Occipital lobe (tissue), 2 donors: ENCODE data around the gene CD59. TPM values are rescaled to one million over a fixed set of nuclear protein-coding genes. Genes with fewer than 3 reads are reported as not detected.

ENCODE experiments used
- DNase-seq: peaks from one replicate; lab custom pipeline; 2025; lab: John Stamatoyannopoulos, UW
- total RNA-seq: library from RNA; depleted of rRNA; stranded (reverse); fragments of >200 nt; gene quantifications from one replicate; pipeline ENCODE4 v1.2.3, GENCODE V29; 2014

Gene CD59
- total RNA-seq = 42.7 TPM

GRCh38 chr11:33736148-33736812, at the start of gene CD59:
CD59 (minus strand) TSS chr11:33736423; CDS start chr11:33722445, 13,978 bp downstream.
- peak; percentile 88 for DNase-seq

DNA sequence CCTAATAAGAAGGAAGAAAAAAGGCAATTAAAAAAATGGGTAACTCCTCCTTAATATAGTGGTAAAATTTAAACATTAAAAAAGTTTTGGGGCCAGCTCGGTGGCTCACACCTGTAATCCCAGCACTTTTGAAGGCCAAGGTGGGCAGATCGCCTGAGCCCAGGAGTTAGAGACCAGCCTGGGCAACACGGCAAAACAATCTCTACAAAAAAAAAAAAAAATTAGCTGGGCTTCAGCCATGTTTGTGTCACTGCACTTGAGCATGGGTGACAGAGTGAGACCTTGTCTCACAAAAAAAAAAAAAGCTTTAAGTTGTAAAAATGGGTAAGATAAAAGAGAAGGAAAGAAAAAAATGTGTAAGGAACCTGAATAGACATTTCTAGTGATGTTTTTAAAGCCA, 49.4 kb upstream of the CD59 start:
- no peak for DNase-seq

- no peak for DNase-seq
Measured at GRCh38 chr11:33779849-33780528, 43.8 kb upstream of the CD59 start.

- DNase-seq = no peak
Measured at GRCh38 chr11:33778675-33779074, 42.5 kb upstream of the CD59 start.

GRCh38 chr11:33777906-33778305, 41.7 kb upstream of the CD59 start:
- no peak for DNase-seq

DNA sequence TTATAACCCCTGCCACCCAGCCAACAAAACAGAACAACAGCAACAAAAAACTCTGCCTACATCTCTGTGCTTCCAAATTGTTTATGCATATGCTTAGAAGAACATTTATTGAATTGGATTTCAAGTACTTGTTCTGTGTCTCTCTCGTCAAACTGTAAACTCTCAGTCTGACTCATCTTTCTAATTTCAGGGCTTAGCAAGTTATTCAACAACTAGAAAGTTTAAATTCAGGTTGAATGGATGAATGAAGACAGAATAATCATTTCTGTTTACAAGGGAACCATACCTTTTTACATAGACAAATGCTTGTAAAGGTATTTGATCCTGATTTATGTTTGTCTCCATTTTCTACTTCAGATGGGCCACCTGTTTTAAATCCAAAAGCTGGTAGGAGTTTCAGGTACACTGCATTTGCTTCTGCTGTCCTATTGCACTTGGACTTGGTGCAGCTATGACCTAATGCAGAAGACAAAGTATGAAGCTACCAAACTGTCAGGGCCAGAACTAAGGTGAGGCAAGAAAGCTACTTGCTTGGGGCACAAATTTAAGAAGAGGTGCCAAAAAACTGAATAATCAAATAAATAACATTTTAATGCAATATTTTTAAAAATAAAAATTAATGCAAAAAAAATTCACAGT, 39.7 kb upstream of the CD59 start:
- DNase-seq = no peak

GRCh38 chr11:33775467-33775807, 39.2 kb upstream of the CD59 start:
- no peak for DNase-seq

- no peak for DNase-seq
Measured at GRCh38 chr11:33774736-33775466, 38.7 kb upstream of the CD59 start.

GRCh38 chr11:33773987-33774735, 37.9 kb upstream of the CD59 start, which contains the start of gene FBXO3:
FBXO3 (minus strand) TSS chr11:33774520; CDS start chr11:33774497, 23 bp downstream.
- DNase-seq = peak; percentile 78

GRCh38 chr11:33773404-33773986, 37.3 kb upstream of the CD59 start:
- DNase-seq = no peak

DNA sequence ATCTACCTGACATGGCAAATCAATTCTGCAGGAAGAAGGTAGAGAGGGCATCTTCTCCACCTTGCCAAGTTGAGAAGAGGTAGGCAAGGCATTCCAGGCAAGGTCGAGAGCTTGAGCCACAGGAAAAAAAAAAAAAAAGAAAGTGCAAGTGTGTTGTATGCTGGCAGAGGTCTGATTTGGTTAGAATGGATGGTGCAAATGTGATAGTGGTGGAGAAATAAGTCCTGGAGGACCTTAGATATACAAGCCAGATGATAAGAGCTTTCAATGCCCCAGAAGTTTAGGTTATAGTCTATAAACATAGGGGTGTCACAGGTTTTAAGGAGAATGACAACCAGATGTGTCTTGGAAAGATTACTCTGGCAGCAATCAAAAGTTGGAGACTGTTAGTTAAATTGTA, 36.6 kb upstream of the CD59 start:
- DNase-seq = no peak

DNA sequence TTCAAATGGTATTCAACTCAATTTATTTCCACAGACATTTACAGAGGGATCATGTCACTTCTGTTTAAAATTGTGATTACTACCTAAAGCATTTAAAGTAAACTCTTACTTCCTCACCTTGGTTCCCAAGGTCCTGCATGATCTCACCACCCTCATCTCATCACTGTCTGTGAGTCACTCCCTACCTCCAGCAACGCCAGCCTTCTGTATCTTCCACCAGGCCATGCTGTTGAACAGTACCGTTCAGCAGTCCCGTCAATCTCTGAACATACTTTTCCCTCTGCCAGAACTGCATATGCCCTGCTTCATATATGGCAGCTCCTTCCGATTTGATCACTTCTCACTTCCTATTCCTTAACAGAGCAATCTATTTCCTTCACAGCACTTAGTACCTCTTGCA, 36.1 kb upstream of the CD59 start:
- no peak for DNase-seq

GRCh38 chr11:33770236-33770635, 34.0 kb upstream of the CD59 start:
- no peak for DNase-seq

GRCh38 chr11:33769542-33769941, 33.3 kb upstream of the CD59 start:
- no peak for DNase-seq

DNA sequence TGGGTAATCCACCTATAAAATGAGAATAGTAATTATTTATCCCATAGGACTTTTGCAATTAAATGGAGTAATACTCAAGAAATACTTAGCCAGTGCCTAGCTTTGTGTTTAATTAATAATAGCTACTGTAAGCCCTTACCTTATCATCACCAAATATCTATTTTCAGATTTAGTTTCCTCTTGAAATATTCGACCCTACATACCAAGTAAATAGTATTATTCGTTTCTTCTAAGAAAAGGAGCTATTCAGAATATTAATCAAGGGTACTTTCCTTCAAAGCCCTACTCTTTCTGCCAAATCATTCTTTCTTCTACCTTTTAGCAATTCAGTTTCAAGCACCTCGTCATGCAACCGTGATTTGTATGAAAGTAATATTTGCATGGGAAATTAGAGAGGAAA, 31.4 kb upstream of the CD59 start:
- DNase-seq = no peak

GRCh38 chr11:33766085-33766484, 29.9 kb upstream of the CD59 start:
- no peak for DNase-seq

DNA sequence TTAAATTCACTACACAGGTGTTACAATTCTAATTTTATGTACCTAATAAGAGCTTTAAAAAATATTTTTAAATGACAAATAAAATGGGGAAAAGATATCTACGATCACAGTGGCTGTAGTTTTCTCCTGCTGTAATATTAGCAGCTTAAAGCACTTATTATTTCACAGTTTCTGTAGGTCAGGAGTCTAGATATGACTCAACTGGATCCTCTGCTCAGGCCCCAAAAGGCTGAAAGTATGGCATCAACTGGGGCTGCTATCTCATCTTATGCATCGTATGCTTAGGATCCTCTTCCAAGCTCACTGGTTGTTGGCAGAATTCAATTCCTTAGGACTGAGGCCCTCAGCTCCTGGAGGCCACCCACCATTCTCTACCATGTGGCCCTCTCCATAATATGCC, 25.2 kb upstream of the CD59 start:
- DNase-seq = no peak

GRCh38 chr11:33753304-33753967, 17.2 kb upstream of the CD59 start:
- DNase-seq = no peak

DNA sequence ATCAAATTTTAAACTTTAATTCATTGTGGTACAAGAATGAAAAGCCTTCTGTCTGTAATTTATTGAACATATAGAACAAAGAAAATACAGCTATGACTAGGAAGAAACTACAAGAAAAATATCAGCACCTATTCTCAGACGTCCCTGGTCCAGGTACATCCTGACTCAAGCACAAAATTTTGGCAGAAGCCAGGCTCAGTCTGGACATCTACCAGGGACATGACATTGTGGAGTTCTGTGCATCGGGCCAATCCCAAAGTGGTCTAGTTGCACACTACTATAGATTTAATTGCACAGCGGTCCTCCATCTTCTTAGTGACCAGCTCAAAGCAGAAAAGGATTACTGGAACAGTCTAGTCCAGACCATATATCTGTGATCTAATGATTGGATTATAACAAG, 15.7 kb upstream of the CD59 start:
- DNase-seq = no peak

DNA sequence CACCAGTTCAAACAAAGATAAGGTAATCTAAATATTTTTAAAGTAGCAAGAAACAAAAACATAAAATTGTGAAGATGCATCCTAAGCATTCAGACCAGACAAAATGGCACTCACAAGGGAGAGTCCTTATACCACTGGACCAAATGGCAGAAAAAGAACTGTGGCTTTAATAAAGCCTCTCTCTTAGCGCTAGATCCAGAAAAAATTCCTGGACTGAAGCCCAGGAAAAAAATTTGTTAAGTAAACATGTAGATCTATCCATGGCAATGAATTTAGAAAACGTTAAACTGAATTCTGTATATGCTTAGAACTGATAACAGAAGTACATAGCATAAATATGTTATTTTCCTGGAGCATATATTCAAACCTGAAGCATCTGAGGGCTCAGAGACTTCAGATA, 11.8 kb upstream of the CD59 start:
- no peak for DNase-seq

GRCh38 chr11:33743291-33743690, 7.1 kb upstream of the CD59 start:
- DNase-seq = no peak
